NOMO-1 treated with DMSO at 0.1 percent for 48 hours (cell line): Measurements from ENCODE around the gene PRKAR1B.
"Not testable (repeated sequence)": the region's sequence is repeated elsewhere in the genome, so short reads cannot be mapped to it uniquely, and the experiment has no call there.

Experiments used
- DNase-seq: peaks from one replicate; lab custom pipeline; 2025; ENCODE audit not compliant: unreplicated experiment; lab: John Stamatoyannopoulos, UW

PRKAR1B gene

GRCh38 chr7:757741-758163 lies 30.7 kb upstream of the PRKAR1B start:
- DNase-seq: no peak

GRCh38 chr7:756928-757560 lies 30.0 kb upstream of the PRKAR1B start:
- no peak for DNase-seq

GRCh38 chr7:756231-756927 lies 29.3 kb upstream of the PRKAR1B start:
- DNase-seq: no peak

- DNase-seq: no peak
These were observed 28.3 kb upstream of the PRKAR1B start for GRCh38 chr7:755413-755805.

GRCh38 chr7:754531-755412 lies 27.7 kb upstream of the PRKAR1B start:
- no peak for DNase-seq

GRCh38 chr7:753190-753589 lies 26.1 kb upstream of the PRKAR1B start:
- DNase-seq: no peak

- not testable (repeated sequence) for DNase-seq
These were observed 25.2 kb upstream of the PRKAR1B start for GRCh38 chr7:752256-752655.

GRCh38 chr7:751826-752225 lies 24.7 kb upstream of the PRKAR1B start:
- DNase-seq: no peak

GRCh38 chr7:750111-750905 lies 23.2 kb upstream of the PRKAR1B start:
- no peak for DNase-seq

- DNase-seq: no peak
These were observed 22.1 kb upstream of the PRKAR1B start for GRCh38 chr7:749140-749551.

GRCh38 chr7:748446-748845 lies 21.4 kb upstream of the PRKAR1B start:
- no peak for DNase-seq

- no peak for DNase-seq
These were observed 20.1 kb upstream of the PRKAR1B start for GRCh38 chr7:747186-747585.

GRCh38 chr7:746155-747061 lies 19.3 kb upstream of the PRKAR1B start:
- no peak for DNase-seq

- DNase-seq: no peak
These were observed 18.5 kb upstream of the PRKAR1B start for GRCh38 chr7:745431-746154.

- DNase-seq: no peak
These were observed 17.9 kb upstream of the PRKAR1B start for GRCh38 chr7:744854-745430.

- DNase-seq: not testable (repeated sequence)
These were observed 17.0 kb upstream of the PRKAR1B start for GRCh38 chr7:744128-744520.

GRCh38 chr7:743341-744127 lies 16.5 kb upstream of the PRKAR1B start:
- not testable (repeated sequence) for DNase-seq

- no peak for DNase-seq
These were observed 15.7 kb upstream of the PRKAR1B start for GRCh38 chr7:742791-743190.
